Neural cell (in vitro differentiated cells): ENCODE results near the gene ASPSCR1. TPM values are rescaled to one million over a fixed set of nuclear protein-coding genes. Genes with fewer than 3 reads are reported as not detected.

Experiments
- H2AFZ ChIP-seq: fragments of 200-600, 300-800 bp; sonication (generic), shearing (Covaris generic); 2 replicates; pipeline ENCODE4 v1.6.0; 2014; ENCODE audit warnings: low read depth, mild to moderate bottlenecking, antibody characterized with exemption, low read length, moderate library complexity
- H3F3A ChIP-seq: fragments of 200-600 bp; shearing (Covaris generic); 2 replicates; pipeline ENCODE4 v1.6.1; 2016; ENCODE audit warnings: mild to moderate bottlenecking, moderate library complexity, mixed read lengths, antibody characterized with exemption, low read length; ENCODE audit not compliant: insufficient read depth, poor library complexity, severe bottlenecking
- H3K27ac ChIP-seq: fragments of 200-600, 300-800 bp; sonication (generic), shearing (Covaris generic); 2 replicates; pipeline ENCODE4 v1.5.1; 2014; ENCODE audit warnings: mild to moderate bottlenecking, low read length, moderate library complexity
- H3K27me3 ChIP-seq: fragments of 300-800, 200-600 bp; sonication (generic), shearing (Covaris generic); 2 replicates; pipeline ENCODE4 v1.6.0; 2014; ENCODE audit warnings: mild to moderate bottlenecking, low read depth, low read length, moderate library complexity; ENCODE audit not compliant: insufficient read depth
- H3K36me3 ChIP-seq: fragments of 300-800, 200-600 bp; sonication (generic), shearing (Covaris generic); 2 replicates; pipeline ENCODE4 v1.5.1; 2014; ENCODE audit warnings: mild to moderate bottlenecking, antibody characterized with exemption, low read length, moderate library complexity; ENCODE audit not compliant: insufficient read depth
- H3K4me2 ChIP-seq: fragments of 300-800, 200-600 bp; sonication (generic), shearing (Covaris generic); 2 replicates; pipeline ENCODE4 v1.6.0; 2014; ENCODE audit warnings: mild to moderate bottlenecking, low read length
- H3K4me3 ChIP-seq: fragments of 300-800, 200-600 bp; sonication (generic), shearing (Covaris generic); 2 replicates; pipeline ENCODE4 v1.5.1; 2014; ENCODE audit warnings: mild to moderate bottlenecking, low read length, moderate library complexity
- H3K79me2 ChIP-seq: fragments of 200-600 bp; shearing (Covaris generic); replicated peaks from 2 replicates; pipeline ENCODE4 v1.6.0; 2014; ENCODE audit warnings: mild to moderate bottlenecking, low read length, moderate library complexity; ENCODE audit not compliant: insufficient read depth
- H3K9ac ChIP-seq: fragments of 300-800, 200-600 bp; sonication (generic), shearing (Covaris generic); 2 replicates; pipeline ENCODE4 v1.6.1; 2016; ENCODE audit warnings: mild to moderate bottlenecking, low read length, mixed read lengths
- H3K9me2 ChIP-seq: fragments of 200-600 bp; shearing (Covaris generic); 2 replicates; pipeline ENCODE4 v1.6.1; 2016; ENCODE audit warnings: mild to moderate bottlenecking, low read length, mixed read lengths; ENCODE audit not compliant: insufficient read depth
- H3K9me3 ChIP-seq: fragments of 200-600, 300-800 bp; sonication (generic), shearing (Covaris generic); 2 replicates; pipeline ENCODE4 v1.6.1; 2016; ENCODE audit warnings: mild to moderate bottlenecking, mixed run types, low read length, moderate library complexity, mixed read lengths
- H4K20me1 ChIP-seq: fragments of 200-600 bp; shearing (Covaris generic); 2 replicates; pipeline ENCODE4 v1.6.1; 2016; ENCODE audit warnings: mild to moderate bottlenecking, mixed run types; ENCODE audit not compliant: insufficient read depth
- CTCF ChIP-seq: fragments of 450-650 bp; IDR thresholded peaks from 2 replicates; pipeline ENCODE4 v1.5.1; 2014; ENCODE audit warnings: antibody characterized with exemption, mild to moderate bottlenecking, moderate library complexity; ENCODE audit not compliant: poor library complexity, severe bottlenecking
- EP300 ChIP-seq: fragments of 450-650 bp; conservative IDR thresholded peaks from 2 replicates; pipeline ENCODE4 v1.6.1; 2014; ENCODE audit warnings: antibody characterized with exemption, mild to moderate bottlenecking, moderate library complexity; ENCODE audit not compliant: poor library complexity, severe bottlenecking
- EZH2 ChIP-seq: fragments of 200-600, 300-800 bp; shearing (Covaris generic), sonication (generic); IDR thresholded peaks from 2 replicates; pipeline ENCODE4 v1.6.1; 2014; ENCODE audit warnings: antibody characterized with exemption, low read length, borderline replicate concordance, mild to moderate bottlenecking; ENCODE audit not compliant: insufficient read depth, poor library complexity, severe bottlenecking
- MXI1 ChIP-seq: fragments of 450-650 bp; conservative IDR thresholded peaks from 2 replicates; pipeline ENCODE4 v1.6.1; 2014; ENCODE audit warnings: antibody characterized with exemption, mild to moderate bottlenecking; ENCODE audit not compliant: poor library complexity, severe bottlenecking
- POLR2AphosphoS5 ChIP-seq: IDR thresholded peaks from 2 replicates; pipeline ENCODE4 v1.6.1; 2012
- RAD21 ChIP-seq: fragments of 450-650 bp; conservative IDR thresholded peaks from 2 replicates; pipeline ENCODE4 v1.6.1; 2014; ENCODE audit warnings: antibody characterized with exemption, mild to moderate bottlenecking, moderate library complexity
- REST ChIP-seq: IDR thresholded peaks from 2 replicates; pipeline ENCODE4 v1.6.1; 2012; ENCODE audit warnings: borderline replicate concordance
- SMC3 ChIP-seq: fragments of 450-650 bp; conservative IDR thresholded peaks from 2 replicates; pipeline ENCODE4 v1.6.1; 2014; ENCODE audit warnings: antibody characterized with exemption, mild to moderate bottlenecking, moderate library complexity; ENCODE audit not compliant: poor library complexity
- TAF1 ChIP-seq: IDR thresholded peaks from 2 replicates; pipeline ENCODE4 v1.6.1; 2012; ENCODE audit warnings: low read depth
- polyA plus RNA-seq: library from polyadenylated mRNA; depleted of rRNA; stranded (reverse); fragments of >200 nt; gene quantifications from 2 replicates; pipeline ENCODE4 v1.2.3, GENCODE V29; 2014

ASPSCR1 gene
- polyA plus RNA-seq, 1 donor from 2014 or later = 28.0 TPM

GRCh38 chr17:81999587-81999975 lies 22.2 kb downstream of the ASPSCR1 start:
- H3K4me3 ChIP-seq = no peak overlapping the region
- no peaks in the 10 kb centered on the region for H3F3A ChIP-seq
- H4K20me1 ChIP-seq = no peaks in the 10 kb centered on the region
- H3K27ac ChIP-seq = no peak overlapping the region
- no peaks in the 10 kb centered on the region for H3K79me2 ChIP-seq
- no peak for TF ChIP-seq RAD21
- TF ChIP-seq EP300 = no peak
- TF ChIP-seq TAF1 = no peak
- no peak for TF ChIP-seq REST
- TF ChIP-seq POLR2AphosphoS5 = no peak
- TF ChIP-seq SMC3 = no peak
- no peak for TF ChIP-seq MXI1
- TF ChIP-seq CTCF = no peak
- no peak for TF ChIP-seq EZH2
- no peak overlapping the region for H3K9ac ChIP-seq
- H3K36me3 ChIP-seq = no peaks in the 10 kb centered on the region
- H2AFZ ChIP-seq = no peak overlapping the region
- no peaks in the 10 kb centered on the region for H3K9me3 ChIP-seq
- H3K27me3 ChIP-seq = no peaks in the 10 kb centered on the region
- no peaks in the 10 kb centered on the region for H3K9me2 ChIP-seq
- H3K4me2 ChIP-seq = no peak overlapping the region

- no peak overlapping the region for H3K4me3 ChIP-seq
- TF ChIP-seq MXI1 (no peak), POLR2AphosphoS5 (no peak), SMC3 (no peak), REST (no peak), TAF1 (no peak), EP300 (no peak), EZH2 (no peak), RAD21 (no peak), CTCF (no peak)
- H4K20me1 ChIP-seq = no peaks in the 10 kb centered on the region
- no peak overlapping the region for H3K4me2 ChIP-seq
- no peak overlapping the region for H2AFZ ChIP-seq
- no peaks in the 10 kb centered on the region for H3K36me3 ChIP-seq
- H3K9me3 ChIP-seq = no peaks in the 10 kb centered on the region
- no peaks in the 10 kb centered on the region for H3K9me2 ChIP-seq
- no peak overlapping the region for H3K27ac ChIP-seq
- no peaks in the 10 kb centered on the region for H3K27me3 ChIP-seq
- no peak overlapping the region for H3K9ac ChIP-seq
- no peaks in the 10 kb centered on the region for H3F3A ChIP-seq
- no peaks in the 10 kb centered on the region for H3K79me2 ChIP-seq
Measured at GRCh38 chr17:81999976-82000802, 22.8 kb downstream of the ASPSCR1 start.
